ENCODE data around the gene TGFBR3.

TGFBR3 gene

DNA sequence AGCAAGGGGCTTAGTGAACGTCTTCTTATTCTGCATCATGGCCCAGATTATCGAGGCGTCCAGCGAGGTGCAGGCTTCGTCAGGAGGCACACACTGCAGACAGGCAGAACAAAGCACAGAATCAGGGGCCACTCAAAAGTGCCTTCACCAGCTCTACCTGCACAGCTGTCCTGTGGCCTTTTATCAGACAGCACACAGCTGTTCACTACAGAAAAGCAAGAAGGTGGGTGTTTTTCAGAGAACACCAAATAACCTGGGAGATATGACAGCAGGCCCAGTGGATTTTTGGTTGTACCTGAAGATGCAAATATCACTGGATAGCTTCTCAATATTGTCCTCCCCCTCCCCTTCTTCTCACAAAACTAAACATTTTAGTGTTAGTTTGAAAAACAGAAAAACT, 177.3 kb downstream of the TGFBR3 start:
- DNase-seq (ENCODE audit: low spot score) = no peak

DNA sequence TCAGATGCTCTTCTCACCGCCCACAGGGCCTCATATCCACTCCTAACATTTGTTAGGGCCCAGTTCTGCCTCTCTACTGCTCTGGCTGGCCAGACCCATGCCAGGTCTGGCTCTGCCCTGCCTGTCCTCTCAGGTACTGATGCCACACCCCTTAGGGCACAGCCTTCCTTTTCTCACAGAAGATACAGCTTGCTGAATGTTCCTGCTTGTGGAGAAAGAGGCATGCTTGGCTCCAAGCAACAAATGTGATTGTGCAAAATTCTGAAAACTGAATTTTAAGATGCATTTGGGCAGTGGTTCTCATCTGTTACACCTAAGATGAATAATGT, 178.1 kb downstream of the TGFBR3 start:
- DNase-seq (ENCODE audit: low spot score) = no peak

DNA sequence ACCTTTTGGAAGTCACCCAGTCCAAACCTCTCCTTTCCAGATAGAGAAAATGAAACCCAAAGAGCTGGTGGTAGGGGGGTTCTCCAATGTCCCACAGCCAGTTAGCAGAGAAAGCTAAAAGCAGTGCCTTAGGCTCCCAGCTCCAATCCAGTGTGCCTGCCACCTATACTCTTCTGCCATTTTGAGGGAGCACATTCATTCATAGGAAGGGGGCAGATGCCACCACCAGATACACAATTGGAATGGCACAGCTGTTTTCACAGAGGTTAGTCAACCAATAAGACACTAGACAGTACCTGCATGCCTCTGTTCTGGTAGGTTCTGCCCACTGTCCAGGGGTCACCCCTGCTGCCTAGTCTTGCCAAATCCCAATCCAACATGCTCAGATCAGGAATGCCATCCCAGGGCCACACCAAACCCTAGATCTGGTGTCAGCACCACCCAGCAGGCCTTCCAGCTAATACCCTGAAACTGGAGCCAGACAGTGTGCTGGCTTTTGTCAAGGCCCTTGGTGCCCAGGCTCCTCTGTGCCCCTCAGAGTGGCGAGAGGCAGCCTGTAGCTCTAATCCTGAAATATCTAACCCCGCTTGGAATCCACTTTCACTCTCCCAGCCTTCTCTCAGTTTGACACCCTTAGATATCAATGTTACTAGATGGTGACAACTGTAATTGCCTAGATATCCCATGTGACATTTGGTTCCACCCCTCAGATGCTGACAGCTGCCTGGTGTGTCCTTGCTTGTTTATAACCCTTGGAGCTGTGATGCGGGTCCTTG, 178.6 kb downstream of the TGFBR3 start:
- no peak for DNase-seq (ENCODE audit: low spot score)

DNA sequence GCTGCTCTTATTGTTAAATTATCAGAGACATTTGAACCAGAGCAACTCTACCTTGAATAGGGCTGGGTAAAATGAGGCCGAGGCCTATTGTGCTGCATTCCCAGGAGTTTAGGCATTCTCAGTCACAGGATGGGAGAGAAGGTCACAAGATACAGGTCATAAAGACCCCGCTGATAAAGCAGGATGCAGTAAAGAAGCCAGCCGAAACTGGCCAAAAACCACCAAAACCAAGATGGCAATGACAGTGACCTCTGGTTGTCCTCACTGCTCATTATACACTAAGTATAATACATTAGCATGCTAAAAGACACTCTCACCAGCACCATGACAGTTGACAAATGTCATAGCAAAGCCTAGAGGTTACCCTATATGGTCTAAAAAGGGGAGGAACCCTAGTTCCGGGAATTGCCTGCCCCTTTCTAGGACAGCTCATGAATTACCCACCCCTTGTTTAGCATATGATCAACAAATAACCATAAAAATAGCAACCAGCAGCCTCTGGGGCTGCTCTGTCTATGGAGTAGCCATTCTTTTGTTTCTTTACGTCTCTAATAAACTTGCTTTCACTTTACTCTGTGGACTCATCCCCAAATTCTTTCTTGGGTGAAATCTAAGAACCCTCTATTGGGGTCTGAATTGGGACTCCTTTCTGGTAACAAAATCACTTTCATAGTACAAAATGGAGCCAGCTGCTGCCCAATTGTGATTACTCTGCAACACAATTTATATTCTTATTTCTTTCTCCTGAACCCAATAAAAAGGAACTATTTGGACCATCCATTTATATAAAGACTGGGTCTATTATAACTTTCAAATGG, 179.6 kb downstream of the TGFBR3 start:
- DNase-seq (ENCODE audit: low spot score) = no peak

DNA sequence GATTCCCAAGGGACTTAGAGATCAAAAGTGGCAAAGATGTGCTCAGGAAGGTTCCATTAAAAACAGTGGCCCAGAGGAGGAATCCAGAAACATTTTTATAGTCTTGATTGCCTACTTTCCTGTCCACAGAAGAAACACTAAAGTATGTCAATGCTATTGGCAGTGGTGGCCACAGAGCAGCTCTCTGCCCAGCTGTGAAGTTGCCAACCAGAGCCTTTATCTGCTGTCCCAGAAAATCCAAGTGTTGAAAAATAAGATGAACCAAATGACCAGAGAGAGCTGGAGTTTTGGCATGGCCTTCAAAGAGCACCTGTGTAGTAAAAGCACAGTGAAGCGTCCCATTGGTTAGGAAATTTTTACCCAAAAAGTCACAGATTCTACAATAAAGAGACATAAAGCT, 181.2 kb downstream of the TGFBR3 start:
- no peak for DNase-seq (ENCODE audit: low spot score)

DNA sequence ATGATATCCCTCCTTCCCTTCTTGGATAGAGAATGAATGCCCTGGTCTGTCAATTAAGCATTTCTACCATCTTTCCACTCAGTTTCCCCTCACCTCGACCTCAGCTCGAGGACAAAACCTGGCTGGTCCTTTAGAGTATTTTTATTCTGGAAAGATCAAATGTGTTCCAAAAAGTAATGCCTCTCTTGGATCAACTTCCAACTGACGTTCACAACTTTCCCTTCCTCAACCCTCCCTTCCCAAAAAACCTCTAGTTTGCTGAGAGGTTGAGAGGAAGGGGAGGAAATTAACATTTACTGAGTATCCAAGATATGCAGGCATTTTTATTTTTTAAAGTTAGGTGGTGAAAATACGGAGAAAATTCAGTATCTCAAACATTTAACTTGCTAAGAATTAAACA, 182.9 kb downstream of the TGFBR3 start:
- DNase-seq (ENCODE audit: low spot score) = no peak

DNA sequence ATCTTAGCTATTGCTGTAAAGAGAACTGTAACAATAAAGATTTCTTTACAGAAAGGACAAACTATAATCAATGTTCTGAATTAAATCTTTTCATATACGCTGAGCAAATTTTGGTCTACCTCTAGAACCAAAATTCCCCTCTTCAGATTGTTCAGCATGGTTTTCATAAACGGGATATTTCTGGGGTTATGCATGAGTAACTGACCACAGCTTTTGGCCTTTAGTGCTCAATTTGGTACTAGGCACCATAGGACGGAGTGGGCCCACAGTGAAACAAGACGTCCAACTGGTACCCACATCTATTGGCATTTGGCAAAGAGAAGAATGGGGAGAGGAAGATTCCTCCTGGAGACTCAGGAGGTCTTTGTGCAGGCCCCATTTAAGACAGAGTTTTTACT, 184.5 kb downstream of the TGFBR3 start:
- no peak for DNase-seq (ENCODE audit: low spot score)

DNA sequence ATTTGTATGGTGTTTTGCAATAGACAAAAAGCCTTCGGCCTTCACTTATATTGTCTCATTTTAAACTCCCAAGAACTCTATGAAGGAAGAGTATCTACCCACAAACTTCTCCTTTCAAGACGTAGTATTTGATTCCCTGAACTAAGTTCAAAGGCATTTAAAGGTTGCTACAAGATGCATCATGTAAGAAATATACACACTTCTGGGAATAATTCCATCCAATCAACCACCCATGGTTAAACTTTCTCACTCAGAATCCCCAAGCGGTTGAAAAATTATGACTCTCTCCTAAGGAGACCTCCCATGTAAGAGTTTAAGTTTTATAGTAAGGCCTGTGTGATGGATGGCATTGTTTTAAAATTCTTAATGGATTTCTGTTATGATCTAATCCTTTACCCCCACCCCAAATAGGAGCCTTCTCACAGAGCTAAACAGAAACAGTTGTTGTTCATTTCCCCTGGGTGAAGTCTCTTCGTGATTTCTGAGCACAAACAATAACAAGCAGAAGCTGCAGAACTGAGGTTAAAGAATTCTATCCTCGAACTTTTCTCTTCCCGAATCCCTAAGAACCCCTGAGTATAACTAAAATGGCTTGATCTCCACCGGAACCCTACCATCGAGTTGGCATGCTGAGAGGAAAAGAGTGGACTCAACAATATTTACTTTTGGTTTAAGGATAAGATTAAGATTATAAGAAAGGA, 185.0 kb downstream of the TGFBR3 start:
- no peak for DNase-seq (ENCODE audit: low spot score)

DNA sequence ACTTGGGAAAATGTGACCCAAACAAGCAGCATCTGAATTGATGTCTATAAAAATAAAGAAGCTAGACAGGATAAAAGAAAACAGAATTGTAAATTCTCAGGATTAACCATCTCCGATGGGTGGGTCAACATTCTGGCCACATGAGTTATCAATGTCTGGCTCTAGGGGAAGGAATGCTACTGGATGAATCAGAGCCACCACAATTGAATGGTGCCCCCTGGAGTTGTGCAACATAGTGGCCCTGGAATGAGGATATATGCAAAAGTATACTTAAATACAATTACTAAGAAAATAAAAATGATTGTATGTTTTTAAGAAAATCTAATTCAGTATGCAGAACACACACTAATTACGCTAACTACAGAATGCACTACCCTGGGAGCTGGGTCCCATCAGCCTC, 185.6 kb downstream of the TGFBR3 start:
- no peak for DNase-seq (ENCODE audit: low spot score)

DNA sequence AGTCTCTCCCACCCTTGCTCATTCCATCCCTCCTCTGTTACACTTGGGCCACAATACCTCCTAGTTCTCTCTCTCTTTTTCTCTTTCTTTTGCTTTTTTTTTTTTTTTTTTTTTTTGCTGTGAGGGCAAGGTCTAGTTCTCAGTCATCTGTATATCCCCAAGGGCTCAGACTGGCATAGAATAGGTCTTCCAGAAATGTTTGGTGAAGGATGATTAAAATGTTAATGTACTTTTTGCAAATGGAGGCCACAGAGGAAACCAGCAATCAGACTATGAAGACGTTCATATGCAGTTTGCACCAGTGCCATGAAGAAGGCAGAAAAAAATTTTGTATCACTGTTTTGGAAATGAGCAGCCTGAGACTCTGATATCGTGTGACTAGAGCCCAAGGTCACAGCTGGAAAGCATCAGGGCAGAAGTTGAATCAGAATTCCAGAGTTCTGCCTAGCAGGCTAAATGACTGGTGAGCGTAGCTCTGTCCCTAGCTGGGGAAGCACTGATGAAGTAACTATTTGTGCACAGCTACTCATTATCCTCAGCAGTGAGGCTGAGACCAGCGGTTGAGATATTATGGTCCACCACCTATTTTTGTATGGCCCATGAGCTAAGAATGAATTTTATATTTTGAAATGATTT, 186.5 kb downstream of the TGFBR3 start:
- no peak for DNase-seq (ENCODE audit: low spot score)

DNA sequence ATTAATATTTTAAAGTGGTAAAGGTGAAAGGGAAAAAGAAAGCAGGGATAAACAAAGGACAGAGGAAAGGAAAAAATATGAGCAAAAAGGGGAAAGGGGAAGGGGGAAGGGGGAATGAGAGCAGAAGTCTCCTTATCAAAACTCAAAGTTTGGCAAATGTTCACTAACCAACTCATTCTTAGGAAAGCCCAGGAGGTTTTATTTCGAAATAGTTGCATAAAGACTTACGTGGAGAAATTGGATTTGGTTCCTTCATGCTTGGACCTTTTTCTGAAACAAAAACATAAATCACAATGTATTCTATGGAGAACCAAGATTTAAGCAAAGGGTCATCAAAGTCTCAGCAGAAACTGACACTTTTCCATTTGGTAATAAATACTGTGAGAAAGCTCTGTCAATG, 188.1 kb downstream of the TGFBR3 start:
- no peak for DNase-seq (ENCODE audit: low spot score)

DNA sequence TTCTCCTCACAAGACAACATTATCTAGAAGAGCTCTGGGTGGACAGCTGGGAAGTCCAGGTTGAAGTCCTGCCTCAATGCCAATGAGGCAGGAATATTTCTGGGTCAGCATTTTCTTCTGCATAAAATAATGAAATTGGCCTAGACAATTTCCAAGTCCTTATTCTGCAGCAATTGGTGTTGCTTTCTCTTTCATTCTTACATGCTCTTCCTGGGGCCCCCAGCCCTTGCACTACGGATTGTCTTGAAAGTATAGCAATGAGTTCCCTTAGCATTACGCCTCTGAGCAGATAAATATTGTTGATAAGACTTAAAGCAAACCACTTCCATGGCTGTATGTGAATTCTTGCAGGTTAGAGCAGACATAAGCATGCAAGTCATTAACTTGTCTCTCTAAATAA, 188.5 kb downstream of the TGFBR3 start:
- peak; percentile 64 for DNase-seq (ENCODE audit: low spot score)

DNA sequence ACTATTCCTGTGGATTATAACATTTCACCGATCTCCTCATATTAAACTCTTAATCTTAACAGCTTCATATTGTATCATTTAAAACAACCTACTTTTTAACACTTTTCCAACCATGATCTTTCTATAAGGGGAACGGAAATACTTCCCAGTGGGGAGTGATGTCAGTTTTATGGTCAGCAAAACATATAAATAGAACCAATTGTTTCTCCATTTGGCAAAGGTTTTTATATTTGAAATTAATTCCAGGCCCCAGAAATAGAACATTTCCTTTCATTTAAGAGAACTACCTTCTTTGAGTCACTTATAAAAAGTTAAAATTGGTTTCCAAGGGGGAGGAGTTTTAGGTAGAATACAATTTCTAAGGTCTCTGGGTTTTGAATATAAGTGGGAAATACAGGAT, 189.6 kb downstream of the TGFBR3 start:
- no peak for DNase-seq (ENCODE audit: low spot score)

DNA sequence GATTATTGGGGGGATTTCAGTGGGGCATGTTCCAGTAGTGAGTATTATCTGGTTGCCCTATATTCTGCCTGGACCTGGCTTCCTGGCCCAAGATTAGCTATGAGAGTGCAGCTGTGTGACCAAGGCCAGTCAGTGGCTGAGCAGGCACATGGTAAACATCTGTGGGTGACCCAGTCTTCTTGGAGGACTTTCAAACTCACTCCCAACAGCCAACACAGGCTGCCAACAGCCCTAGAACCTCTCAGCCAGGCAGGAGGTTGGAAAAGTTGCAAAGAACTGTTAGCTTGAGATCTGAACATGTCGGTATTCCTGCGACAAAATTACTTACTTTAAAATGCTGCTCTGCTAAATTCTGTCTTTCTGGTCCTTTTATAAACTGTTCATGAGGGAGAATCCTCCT, 192.4 kb downstream of the TGFBR3 start:
- DNase-seq (ENCODE audit: low spot score) = no peak

DNA sequence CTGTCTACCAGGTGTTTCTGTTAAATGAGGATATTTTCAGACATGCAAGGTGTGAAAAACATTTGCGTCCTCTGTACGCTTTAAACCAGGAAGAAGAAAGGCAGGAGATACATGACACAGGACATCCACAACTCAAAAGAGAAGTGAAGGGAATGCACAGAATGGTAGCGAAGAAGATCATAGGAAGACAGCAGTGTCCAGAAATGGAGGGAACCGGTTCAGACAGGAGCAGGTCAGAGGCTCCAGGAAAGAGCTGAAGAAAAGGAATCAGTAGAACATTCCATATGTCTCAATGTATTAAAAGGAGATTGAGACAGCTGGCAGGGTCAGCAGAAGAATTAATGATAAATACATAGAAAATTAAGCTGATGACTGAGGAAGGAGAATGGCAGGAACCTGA, 194.4 kb downstream of the TGFBR3 start:
- no peak for DNase-seq (ENCODE audit: low spot score)

DNA sequence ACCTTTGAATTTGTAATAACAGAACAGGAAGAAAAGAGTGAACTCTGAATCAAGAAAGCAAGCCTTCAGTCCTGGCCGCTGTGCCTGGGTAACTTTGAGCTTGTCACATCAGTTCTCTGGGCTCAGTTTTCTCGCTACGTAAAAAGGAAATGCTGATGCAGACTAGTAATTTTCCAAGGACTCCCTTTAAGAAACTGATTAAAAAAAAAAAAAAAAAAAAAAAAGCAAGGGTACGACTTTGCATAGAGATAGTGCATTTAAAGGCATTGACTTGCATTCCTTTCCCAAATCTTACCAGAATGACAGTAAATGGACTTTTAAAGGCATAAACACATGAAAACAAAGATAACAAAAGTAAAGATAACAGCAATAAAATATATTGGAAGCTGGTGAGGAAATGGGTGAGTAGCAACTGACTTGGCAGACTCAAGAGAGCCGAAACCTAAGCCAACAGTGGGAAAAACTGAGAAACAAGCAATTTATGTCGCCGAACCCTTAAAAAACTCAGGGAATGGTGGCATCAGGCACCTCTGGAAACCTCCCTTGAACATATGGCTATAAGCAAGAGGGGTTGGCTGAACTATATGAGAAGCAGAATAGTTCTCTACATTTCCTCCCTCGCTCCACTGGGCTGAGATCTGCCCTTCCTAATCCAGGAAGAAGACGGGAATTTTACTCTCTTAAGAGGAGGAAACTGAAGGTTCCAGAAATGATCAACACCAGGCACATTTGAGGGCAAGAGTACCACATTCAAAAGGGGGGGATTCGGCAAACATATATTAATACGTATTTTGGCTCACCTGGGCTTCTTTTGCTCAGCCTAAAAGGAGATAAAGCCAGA, 196.1 kb downstream of the TGFBR3 start:
- DNase-seq (ENCODE audit: low spot score) = no peak

DNA sequence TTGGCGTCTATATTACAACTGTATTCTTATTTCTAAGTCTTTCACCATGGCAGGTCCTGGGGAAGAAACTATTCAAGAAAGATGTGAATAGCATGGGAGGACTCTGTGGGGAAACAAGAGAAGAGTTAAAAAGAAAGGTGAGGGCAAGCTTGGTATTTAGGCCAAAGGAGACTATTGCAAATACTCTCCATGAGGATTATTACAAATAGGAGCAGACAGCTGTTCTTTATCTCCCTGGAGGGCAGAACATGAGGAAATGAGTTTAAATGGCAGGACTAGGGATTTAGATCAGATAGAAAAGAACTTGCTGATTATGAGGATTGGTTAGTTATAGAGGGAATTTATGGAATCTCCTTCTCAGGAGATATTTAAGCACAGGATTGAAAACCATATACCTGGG, 198.5 kb downstream of the TGFBR3 start:
- no peak for DNase-seq (ENCODE audit: low spot score)

DNA sequence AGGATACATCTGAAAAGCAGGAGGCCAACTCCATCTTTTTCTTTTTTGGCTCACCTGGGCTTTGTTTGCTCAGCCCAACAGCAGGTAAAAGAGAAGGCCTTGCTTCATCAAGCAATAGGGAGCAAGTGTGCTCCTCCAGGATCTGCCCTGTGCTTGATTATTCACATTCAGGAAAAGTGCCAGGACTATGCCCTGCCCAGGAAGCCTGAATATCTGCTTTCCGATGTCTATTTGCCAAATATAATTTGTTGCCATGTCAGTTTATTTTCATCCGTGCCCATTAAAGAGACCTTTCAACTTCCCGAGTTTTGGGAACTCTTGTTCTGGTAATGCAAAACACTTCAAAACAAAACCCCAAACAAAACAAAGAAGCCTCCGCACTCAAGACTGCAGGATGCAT, 200.0 kb downstream of the TGFBR3 start:
- no peak for DNase-seq (ENCODE audit: low spot score)

DNA sequence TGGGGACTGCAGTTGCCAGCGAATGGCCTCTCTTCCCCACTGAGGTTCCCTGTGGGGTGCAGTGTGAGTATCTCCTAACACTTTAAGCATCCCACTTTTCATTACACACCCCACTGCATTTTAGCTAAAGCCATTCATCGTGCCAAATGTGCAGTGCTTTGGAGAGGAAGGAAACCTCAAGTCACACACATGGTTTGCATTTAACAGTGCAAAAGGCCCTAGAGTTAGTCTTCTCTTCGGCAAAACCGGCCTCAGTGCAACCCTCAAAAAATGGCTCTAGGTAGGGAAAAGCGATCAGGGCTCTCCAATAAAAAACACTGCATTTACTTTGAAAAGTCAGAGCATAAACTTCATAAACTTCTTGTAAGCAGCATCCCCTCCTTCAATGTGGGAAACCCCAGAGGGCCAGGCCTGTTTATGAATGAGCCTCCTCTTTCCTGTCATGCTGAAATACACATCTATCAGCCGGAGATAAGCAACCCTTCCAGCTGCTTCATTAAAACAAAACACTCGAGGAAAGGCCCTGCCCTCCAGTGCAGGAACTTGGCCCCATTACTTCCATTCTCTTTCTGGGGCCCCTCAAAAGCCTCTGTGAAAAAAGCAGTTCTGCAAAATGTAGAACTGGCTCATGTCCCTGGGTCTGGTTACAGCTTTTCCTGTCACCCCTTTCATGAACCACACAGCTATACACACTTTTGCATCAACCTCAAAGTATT, 201.3 kb downstream of the TGFBR3 start:
- peak; percentile 19 for DNase-seq (ENCODE audit: low spot score)

DNA sequence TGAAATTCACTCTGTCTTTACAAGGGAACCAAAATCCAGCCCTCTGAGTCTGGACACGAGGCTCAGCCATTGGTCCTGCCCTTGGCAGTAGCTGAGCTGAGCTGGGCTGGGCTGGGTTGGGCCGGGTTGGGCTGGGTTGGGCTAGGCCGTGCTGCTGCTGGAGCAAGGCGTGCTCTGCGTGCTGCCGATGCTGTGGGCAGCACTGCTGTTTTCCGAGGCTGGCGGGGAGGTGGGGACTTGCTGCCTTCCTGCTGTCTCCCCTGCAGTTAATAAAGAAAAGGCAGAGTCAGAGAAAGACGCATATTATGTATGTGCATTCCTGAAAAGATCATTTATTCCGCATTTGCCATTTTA, 202.4 kb downstream of the TGFBR3 start:
- DNase-seq (ENCODE audit: low spot score) = no peak
